B cell (primary cell): ENCODE results near the gene POC1B. TPM values are rescaled to one million over a fixed set of nuclear protein-coding genes. Genes with fewer than 3 reads are reported as not detected.

Source experiments
- ATAC-seq: fragments of 200-7000 bp; cut with Tn5 transposase; one replicate; pipeline ENCODE4 v1.10.0; 2021; ENCODE audit warnings: low read depth, mild to moderate bottlenecking, moderate number of reproducible peaks, moderate library complexity
- CTCF ChIA-PET: fragments of 350-600 bp; sonication (Branson Sonifier 250); formaldehyde crosslinking; loops from one replicate; lab custom pipeline; 2021; ENCODE audit warnings: antibody characterized with exemption, inconsistent platforms; lab: Charles Lee
- POLR2A ChIA-PET: fragments of 350-600 bp; sonication (Branson Sonifier 250); formaldehyde crosslinking; loops from one replicate; lab custom pipeline; 2021; ENCODE audit warnings: antibody characterized with exemption; lab: Charles Lee
- DNase-seq: peaks from one replicate; pipeline ENCODE4 v3.0.0; 2013
- H2AFZ ChIP-seq: 2 replicates; pipeline ENCODE4 v1.6.1; 2012; ENCODE audit warnings: mild to moderate bottlenecking, low read depth, low read length; ENCODE audit not compliant: insufficient read depth, poor library complexity, severe bottlenecking
- H3K27ac ChIP-seq, 2 donors: 1 replicate in 1 of 2; 2 replicates in 1 of 2; pipeline ENCODE4 v1.5.1; 2012 to 2013; ENCODE audit warnings: low read length in 2 of 2, mild to moderate bottlenecking in 2 of 2, moderate library complexity in 1 of 2
- H3K27me3 ChIP-seq, 4 experiments: fragments of 200-600 bp in 1 of 4; sonication (generic) in 1 of 4; replicated peaks in 1 of 4; 1 replicate in 2 of 4; 2 replicates in 2 of 4; pipeline versions ENCODE4 v1.6.1 to v1.7.0; 2013 to 2016; ENCODE audit warnings: low read length in 3 of 4, mild to moderate bottlenecking in 2 of 4, mixed read lengths in 1 of 4, moderate library complexity in 1 of 4; ENCODE audit not compliant: insufficient read depth in 4 of 4, control insufficient read depth in 3 of 4; ENCODE audit errors: control extremely low read depth in 1 of 4
- H3K36me3 ChIP-seq, 2 experiments: replicated peaks in 1 of 2; 1 replicate in 1 of 2; 2 replicates in 1 of 2; pipeline versions ENCODE4 v1.6.1 to v1.7.1; 2013; ENCODE audit warnings: low read length in 1 of 2; ENCODE audit not compliant: insufficient read depth in 2 of 2, control insufficient read depth in 1 of 2; ENCODE audit errors: control extremely low read depth in 1 of 2, extremely low read depth in 1 of 2
- H3K4me1 ChIP-seq, 2 donors: fragments of 200-600 bp in 1 of 2; sonication (generic) in 1 of 2; 1 replicate in 1 of 2; 2 replicates in 1 of 2; pipeline versions ENCODE4 v1.5.1 to v1.6.1; 2013 to 2017; ENCODE audit warnings: low read length in 2 of 2; ENCODE audit not compliant: control insufficient read depth in 2 of 2, insufficient read depth in 2 of 2
- H3K4me2 ChIP-seq: replicated peaks from 2 replicates; pipeline ENCODE3; 2012; ENCODE audit warnings: mild to moderate bottlenecking, low read depth, low read length; ENCODE audit not compliant: poor library complexity, severe bottlenecking
- H3K4me3 ChIP-seq, 5 experiments: fragments of 200-600 bp in 1 of 5; sonication (generic) in 1 of 5; 1 replicate in 3 of 5; 2 replicates in 2 of 5; pipeline versions ENCODE4 v1.5.1 to v1.7.0; 2011 to 2016; ENCODE audit warnings: low read length in 4 of 5, mild to moderate bottlenecking in 4 of 5, low read depth in 2 of 5, control low read depth in 1 of 5, moderate library complexity in 1 of 5; ENCODE audit not compliant: insufficient read depth in 1 of 5; ENCODE audit errors: control extremely low read depth in 1 of 5, extremely low read depth in 1 of 5
- H3K79me2 ChIP-seq: fragments of 200-600 bp; sonication (generic); one replicate; pipeline ENCODE4 v1.6.0; 2016; ENCODE audit warnings: low read length; ENCODE audit not compliant: control insufficient read depth, insufficient read depth
- H3K9ac ChIP-seq: fragments of 200-600 bp; sonication (generic); 2 replicates; pipeline ENCODE4 v1.6.1; 2017; ENCODE audit warnings: mild to moderate bottlenecking, low read length, moderate library complexity
- H3K9me3 ChIP-seq, 3 donors: one replicate each; pipeline versions ENCODE4 v1.6.1 to v1.7.1; 2013; ENCODE audit warnings: low read length in 2 of 3; ENCODE audit not compliant: control insufficient read depth in 2 of 3, insufficient read depth in 1 of 3; ENCODE audit errors: control extremely low read depth in 1 of 3
- H4K20me1 ChIP-seq: 2 replicates; pipeline ENCODE4 v1.6.0; 2012; ENCODE audit warnings: mild to moderate bottlenecking, low read length; ENCODE audit not compliant: insufficient read depth, control insufficient read depth, poor library complexity, severe bottlenecking
- H3K27ac Mint-ChIP-seq: one replicate; pipeline ENCODE4 v1.8.0; 2021; ENCODE audit warnings: mixed read lengths
- H3K27me3 Mint-ChIP-seq: one replicate; pipeline ENCODE4 v1.8.0; 2021; ENCODE audit warnings: mixed read lengths
- H3K4me1 Mint-ChIP-seq: one replicate; pipeline ENCODE4 v1.8.0; 2021; ENCODE audit warnings: mixed read lengths
- H3K4me3 Mint-ChIP-seq: one replicate; pipeline ENCODE4 v1.8.0; 2021; ENCODE audit warnings: mixed read lengths
- H3K9me3 Mint-ChIP-seq: one replicate; pipeline ENCODE4 v1.8.0; 2022; ENCODE audit warnings: mixed read lengths; ENCODE audit not compliant: insufficient read depth
- CTCF ChIP-seq: fragments of 200-600 bp; IDR thresholded peaks from one replicate; pipeline ENCODE4 v1.8.0; 2022; ENCODE audit warnings: antibody characterized with exemption, mild to moderate bottlenecking
- EZH2 ChIP-seq: IDR thresholded peaks from 2 replicates; pipeline ENCODE4 v1.6.1; 2012; ENCODE audit warnings: borderline replicate concordance, low read depth, mild to moderate bottlenecking, moderate library complexity, low read length; ENCODE audit not compliant: insufficient read depth, poor library complexity, severe bottlenecking
- WGBS: methylation state at CpG from one replicate; pipeline ENCODE4 v1.1.5; 2013; ENCODE audit warnings: missing lambda C conversion rate; ENCODE audit not compliant: insufficient coverage; 5-methylcytosine and 5-hydroxymethylcytosine counted together
- intact Hi-C: fragments of 100-400 bp; cut with micrococcal nuclease; formaldehyde crosslinking; loops from one replicate; pipeline ENCODE4 v1.10.0; 2022
- polyA plus RNA-seq: library from polyadenylated mRNA; depleted of rRNA; stranded (reverse); fragments of >200 nt; gene quantifications from 2 replicates; pipeline ENCODE4 v1.2.3, GENCODE V29; 2012
- total RNA-seq, 2 donors: library from RNA; stranded (reverse); fragments of 120-200 nt in 1 of 2; gene quantifications; 1 replicate in 1 of 2; 2 replicates in 1 of 2; pipeline versions ENCODE4 v1.2.3 to v1.2.4, GENCODE V29; 2013 to 2022

Gene POC1B
- total and polyA plus RNA-seq, 2 donors (not counting 1 experiment from before 2014, with no cell fraction given): 12.0 to 39.5 TPM

- ChIA-PET CTCF (no interaction called here), POLR2A (no interaction called here)
- Histone ChIP-seq H3K27ac (no peak overlapping the region), H3K4me1 (no peaks in the 10 kb centered on the region), H3K4me3 (no peak overlapping the region), H2AFZ (no peak overlapping the region), H3K9me3 (no peaks in the 10 kb centered on the region), H3K9ac (no peak overlapping the region), H3K36me3 (no peaks in the 10 kb centered on the region), H3K79me2 (no peaks in the 10 kb centered on the region), H4K20me1 (no peaks in the 10 kb centered on the region), H3K4me2 (no peak overlapping the region), H3K27me3 (no peaks in the 10 kb centered on the region)
- ATAC-seq (no peak), DNase-seq (no peak)
- intact Hi-C loops: no loop called here
- Mint-ChIP-seq H3K27ac (no peak overlapping the region), H3K9me3 (no peaks in the 10 kb centered on the region), H3K4me1 (no peaks in the 10 kb centered on the region), H3K4me3 (no peak overlapping the region), H3K27me3 (no peaks in the 10 kb centered on the region)
- no peak for TF ChIP-seq CTCF
- TF ChIP-seq EZH2: no peak
- WGBS: 95% methylated on average over 3 of the region's 5 CpGs
Observed at GRCh38 chr12:89568484-89568883, 42.6 kb upstream of the POC1B start.

- no peaks in the 10 kb centered on the region for H3K9me3 ChIP-seq
- 95% methylated on average over 2 of the region's 3 CpGs for WGBS
- no peaks in the 10 kb centered on the region for H3K27me3 Mint-ChIP-seq
- no peaks in the 10 kb centered on the region for H3K4me1 ChIP-seq
- no peak overlapping the region for H2AFZ ChIP-seq
- no peaks in the 10 kb centered on the region for H3K9me3 Mint-ChIP-seq
- intact Hi-C loops: no loop called here
- H3K4me3 ChIP-seq: no peak overlapping the region
- H3K4me1 Mint-ChIP-seq: no peaks in the 10 kb centered on the region
- TF ChIP-seq EZH2 (no peak), CTCF (no peak)
- H3K27ac ChIP-seq: no peak overlapping the region
- no peak overlapping the region for H3K9ac ChIP-seq
- H3K27ac Mint-ChIP-seq: no peak overlapping the region
- no peaks in the 10 kb centered on the region for H3K36me3 ChIP-seq
- POLR2A ChIA-PET: no interaction called here
- no peak overlapping the region for H3K4me2 ChIP-seq
- no peaks in the 10 kb centered on the region for H3K79me2 ChIP-seq
- no peaks in the 10 kb centered on the region for H3K27me3 ChIP-seq
- ATAC-seq (no peak), DNase-seq (no peak)
- no peak overlapping the region for H3K4me3 Mint-ChIP-seq
- CTCF ChIA-PET: no interaction called here
- H4K20me1 ChIP-seq: no peaks in the 10 kb centered on the region
Observed at GRCh38 chr12:89567691-89568239, 41.9 kb upstream of the POC1B start.
